ENCODE data around the gene BLOC1S6. TPM values are rescaled to one million over a fixed set of nuclear protein-coding genes. Genes with fewer than 3 reads are reported as not detected.
A peak's percentile ranks its signal among the peaks of the same experiment; 100 is the strongest.
"Not testable (repeated sequence)": the region's sequence is repeated elsewhere in the genome, so short reads cannot be mapped to it uniquely, and the experiment has no call there.

BLOC1S6 gene
- total and polyA plus RNA-seq, 8 donors: 37.0 to 54.0 (median 50.2) TPM

GRCh38 chr15:45645026-45645980 lies 58.1 kb downstream of the BLOC1S6 start:
- ATAC-seq (peak; percentile 36), DNase-seq (no peak)
- no peaks in the 10 kb centered on the region for H3K9me3 ChIP-seq
- H3K4me1 ChIP-seq: peaks cover 43 to 99% of the 10 kb centered on the region in 2 donors
- no peak for TF ChIP-seq CTCF (IDR thresholded peaks at IDR 0.05)
- H3K27ac ChIP-seq: peak overlapping the region; percentile 61 to 96
- intact Hi-C loops (cut with DNase I): no loop called here
- no peaks in the 10 kb centered on the region for H3K36me3 ChIP-seq
- H3K27me3 ChIP-seq: no peaks in the 10 kb centered on the region
- peak overlapping the region in 1 of 2 donors; percentile 0 for H3K4me3 ChIP-seq

- Histone ChIP-seq H3K27me3 (no peaks in the 10 kb centered on the region), H3K4me1 (peaks cover 34 to 95% of the 10 kb centered on the region in 2 donors), H3K9me3 (no peaks in the 10 kb centered on the region), H3K4me3 (no peak overlapping the region), H3K36me3 (peaks cover 0 to 6% of the 10 kb centered on the region in 2 donors), H3K27ac (peak overlapping the region; percentile 61 to 96)
- DNase-seq (no peak), ATAC-seq (no peak)
- no peak for TF ChIP-seq CTCF (IDR thresholded peaks at IDR 0.05)
- intact Hi-C loops (cut with DNase I): no loop called here
Observed at GRCh38 chr15:45646220-45646619, 59.0 kb downstream of the BLOC1S6 start.

- H3K4me1 ChIP-seq: peaks cover 27 to 95% of the 10 kb centered on the region in 2 donors
Observed at GRCh38 chr15:45647828-45648227, 60.6 kb downstream of the BLOC1S6 start.

GRCh38 chr15:45648521-45649200 lies 61.5 kb downstream of the BLOC1S6 start:
- intact Hi-C loops (cut with DNase I): no loop called here
- Histone ChIP-seq H3K27ac (peak overlapping the region; percentile 9 to 72), H3K4me1 (peaks cover 27 to 95% of the 10 kb centered on the region in 2 donors)

More at GRCh38 chr15:45647828-45648227, 60.6 kb downstream of the BLOC1S6 start:
- H3K36me3 ChIP-seq: peaks cover 0 to 9% of the 10 kb centered on the region in 2 donors
- H3K27me3 ChIP-seq: no peaks in the 10 kb centered on the region
- H3K4me3 ChIP-seq: no peak overlapping the region
- no peak for TF ChIP-seq CTCF (IDR thresholded peaks at IDR 0.05)
- intact Hi-C loops (cut with DNase I): no loop called here
- H3K9me3 ChIP-seq: no peaks in the 10 kb centered on the region
- ATAC-seq (no peak), DNase-seq (no peak)
- H3K27ac ChIP-seq: peak overlapping the region in 1 of 2 donors; percentile 72

GRCh38 chr15:45650007-45650406 lies 62.8 kb downstream of the BLOC1S6 start:
- H3K36me3 ChIP-seq; H3K4me3 ChIP-seq; H3K27me3 ChIP-seq; ATAC-seq; intact Hi-C loops (cut with DNase I); H3K9me3 ChIP-seq: not testable (repeated sequence)
- H3K4me1 ChIP-seq: peaks cover 22 to 95% of the 10 kb centered on the region in 2 donors
- DNase-seq: peak in 1 of 4 donors; percentile 37
- peak overlapping the region in 1 of 2 donors; percentile 72 for H3K27ac ChIP-seq

More at GRCh38 chr15:45648521-45649200, 61.5 kb downstream of the BLOC1S6 start:
- Histone ChIP-seq H3K4me3 (no peak overlapping the region), H3K27me3 (no peaks in the 10 kb centered on the region), H3K9me3 (no peaks in the 10 kb centered on the region), H3K36me3 (peaks cover 0 to 9% of the 10 kb centered on the region in 2 donors)
- DNase-seq: no peak
- peak; percentile 71 for ATAC-seq
- no peak for TF ChIP-seq CTCF (IDR thresholded peaks at IDR 0.05)
